Fibroblast of skin of back (primary cell): Measurements from ENCODE around the gene KCNQ1. TPM values are rescaled to one million over a fixed set of nuclear protein-coding genes. Genes with fewer than 3 reads are reported as not detected.

Source experiments
- DNase-seq: peaks from one replicate; pipeline ENCODE4 v3.0.0-alpha.2; 2013
- polyA plus RNA-seq, 2 experiments: library from polyadenylated mRNA; unstranded; fragments of 120-200 nt; gene quantifications; one replicate each; pipeline ENCODE4 v1.2.1, GENCODE V29; 2013; ENCODE audit not compliant: insufficient read length in 2 of 2

KCNQ1 gene
- 0.04 TPM for polyA plus RNA-seq (2013, experiment 1 of 2; ENCODE audit: insufficient read length)
- polyA plus RNA-seq (2013, experiment 2 of 2; ENCODE audit: insufficient read length), result not detected

- DNase-seq, result no peak
These were observed at the start of gene KCNQ1 for GRCh38 chr11:2444821-2445745. KCNQ1 (plus strand) TSS chr11:2445008; CDS start chr11:2445099, 91 bp downstream.

- no peak for DNase-seq
These were observed 49.5 kb upstream of the KCNQ1 start for GRCh38 chr11:2395211-2395730.

DNA sequence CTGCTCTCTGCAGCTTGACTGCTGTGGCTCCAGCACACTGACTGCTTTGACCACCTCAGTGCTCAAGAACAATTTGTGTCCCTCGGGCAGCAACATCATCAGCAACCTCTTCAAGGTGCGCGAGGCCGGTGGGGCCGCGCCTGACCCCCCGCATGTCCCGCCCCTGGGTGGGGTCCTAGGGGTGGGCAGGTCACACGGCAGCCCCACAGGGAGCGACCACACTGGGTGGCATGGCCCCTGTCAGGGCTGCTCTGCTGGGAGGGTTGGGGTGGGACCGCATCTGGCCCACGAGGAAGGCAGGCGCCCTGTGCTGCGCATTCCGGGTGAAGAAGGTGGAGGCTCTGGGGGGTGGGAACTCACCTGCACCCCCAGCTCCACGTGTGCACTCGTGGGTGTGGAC lies 49.0 kb upstream of the KCNQ1 start:
- DNase-seq, result no peak

- no peak for DNase-seq
These were observed 48.3 kb upstream of the KCNQ1 start for GRCh38 chr11:2396471-2396870.

GRCh38 chr11:2397005-2397404 lies 47.8 kb upstream of the KCNQ1 start:
- no peak for DNase-seq

DNA sequence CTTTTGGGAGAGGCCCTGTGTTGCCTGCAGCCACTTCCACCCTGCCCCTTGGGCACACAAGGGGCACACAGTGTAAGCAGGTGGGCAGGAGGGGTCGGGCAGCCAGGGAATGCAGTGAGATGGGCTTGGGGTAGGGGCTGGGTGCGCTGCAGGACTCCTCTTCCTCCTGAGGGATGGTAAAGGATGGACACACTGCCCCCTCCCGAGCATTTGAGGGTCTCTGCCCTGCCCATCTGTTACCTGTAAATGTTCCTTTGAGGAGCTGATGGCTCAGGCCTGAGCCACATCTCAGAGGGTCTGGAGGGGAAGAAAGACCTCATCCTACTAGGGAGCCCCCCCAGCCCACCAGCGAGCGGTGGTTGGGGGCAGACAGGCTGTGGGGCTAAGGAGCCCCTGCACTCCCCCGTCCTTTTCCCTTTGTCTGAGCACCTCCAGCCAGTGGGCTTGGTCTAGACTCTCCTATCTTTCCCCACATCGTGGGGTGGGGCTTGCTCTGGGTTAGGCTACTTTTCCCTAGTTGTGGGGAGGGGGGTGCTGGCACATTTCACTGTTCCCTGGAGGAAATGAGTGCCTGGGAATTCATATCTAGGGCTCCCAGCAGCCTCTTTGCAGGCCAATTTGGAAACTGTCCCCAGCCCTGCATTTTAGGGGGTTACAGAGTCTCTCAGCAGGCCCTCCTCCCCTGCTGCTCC lies 46.0 kb upstream of the KCNQ1 start:
- DNase-seq, result no peak

- DNase-seq, result no peak
These were observed 45.2 kb upstream of the KCNQ1 start for GRCh38 chr11:2399488-2400068.

DNA sequence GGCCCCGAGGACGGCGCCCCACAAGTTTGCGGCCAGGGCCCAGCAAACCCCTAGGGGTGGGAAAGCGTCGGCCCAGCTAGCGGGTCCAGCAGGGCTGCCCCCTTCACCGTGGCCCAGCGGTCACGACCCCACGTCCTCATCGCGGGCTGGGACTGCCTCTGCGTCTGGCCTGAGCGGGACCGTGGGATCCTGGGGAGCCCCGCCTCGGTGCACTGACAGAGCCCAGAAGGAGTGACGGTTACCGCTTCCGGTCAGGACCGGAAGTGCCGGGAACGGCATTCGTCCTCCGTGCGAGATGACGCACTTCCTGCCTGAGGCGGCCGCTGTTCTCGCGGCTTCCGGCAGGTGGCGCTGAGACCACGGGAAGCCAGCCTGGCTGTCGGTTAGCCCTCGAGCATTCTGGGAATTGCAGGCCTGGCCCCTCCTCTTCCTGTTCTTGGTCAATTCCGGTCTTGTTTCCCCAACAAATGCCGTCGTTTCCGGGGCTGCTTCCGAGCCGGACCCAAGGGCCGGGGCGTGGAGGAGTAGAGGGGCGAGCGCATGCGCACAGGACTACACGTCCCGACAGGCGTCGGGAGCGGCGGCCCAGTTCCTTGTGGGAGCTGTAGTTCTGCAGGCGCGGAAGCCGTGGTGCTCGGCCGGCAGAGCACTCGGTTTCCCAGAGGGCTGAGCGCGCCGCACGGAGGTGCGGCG lies 44.6 kb upstream of the KCNQ1 start, which contains the start of gene TSSC4:
TSSC4 (plus strand) TSS at position 682 of the 693 bp plus-strand sequence. CDS start 1,884 bp downstream, outside the sequence.
- peak; percentile 100 for DNase-seq

DNA sequence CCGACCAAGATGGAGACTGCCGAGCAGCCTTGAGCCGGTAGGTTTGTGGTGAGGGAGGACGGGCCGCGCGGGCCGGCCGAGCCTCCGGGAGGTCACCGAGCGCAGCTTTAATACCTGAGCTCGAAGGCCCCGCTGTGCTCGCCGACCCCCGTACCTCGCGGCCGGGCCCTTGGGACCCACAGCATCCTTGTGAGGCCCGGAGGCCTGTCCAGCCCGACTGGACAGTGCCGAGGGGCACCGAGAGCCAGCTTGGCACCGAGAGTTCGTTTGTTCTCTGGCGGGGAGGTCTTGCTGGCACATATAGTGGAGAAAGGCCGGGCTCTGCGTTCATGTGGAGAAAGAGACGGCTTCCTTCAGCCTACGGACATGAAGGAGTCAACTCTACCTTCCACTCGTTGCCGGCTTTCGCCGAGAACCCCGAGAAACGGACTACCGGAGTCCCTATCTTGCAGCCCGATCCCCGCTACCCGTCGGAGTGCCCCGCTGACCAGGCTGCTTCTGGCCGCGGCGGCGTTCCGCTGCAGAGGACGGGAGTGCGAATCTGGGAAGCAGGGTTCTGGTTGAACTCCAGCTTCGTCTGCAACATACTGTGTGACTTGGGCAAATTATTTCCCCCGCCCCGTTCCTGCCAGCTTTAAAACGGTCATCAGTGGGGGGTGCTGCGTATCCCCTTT lies 43.9 kb upstream of the KCNQ1 start:
- DNase-seq, result no peak

- DNase-seq, result no peak
These were observed 43.3 kb upstream of the KCNQ1 start for GRCh38 chr11:2401436-2401984.

DNA sequence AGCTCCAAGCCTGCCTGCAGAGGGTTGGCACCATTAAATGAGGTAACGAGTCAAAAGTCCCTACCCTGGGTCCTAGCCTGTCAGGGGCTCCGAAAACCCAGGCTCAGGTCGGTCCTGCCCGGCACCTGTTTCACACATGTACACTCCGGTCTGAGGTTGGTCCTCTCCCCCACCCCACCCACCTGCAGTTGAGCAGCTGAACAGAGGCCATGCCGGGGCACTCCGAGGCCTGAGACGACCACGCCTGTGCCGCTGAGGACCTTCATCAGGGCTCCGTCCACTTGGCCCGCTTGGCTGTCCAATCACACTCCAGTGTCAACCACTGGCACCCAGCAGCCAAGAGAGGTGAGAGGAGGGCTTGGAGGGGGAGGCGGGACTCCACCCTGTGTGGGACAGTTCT lies 42.7 kb upstream of the KCNQ1 start:
- no peak for DNase-seq

DNA sequence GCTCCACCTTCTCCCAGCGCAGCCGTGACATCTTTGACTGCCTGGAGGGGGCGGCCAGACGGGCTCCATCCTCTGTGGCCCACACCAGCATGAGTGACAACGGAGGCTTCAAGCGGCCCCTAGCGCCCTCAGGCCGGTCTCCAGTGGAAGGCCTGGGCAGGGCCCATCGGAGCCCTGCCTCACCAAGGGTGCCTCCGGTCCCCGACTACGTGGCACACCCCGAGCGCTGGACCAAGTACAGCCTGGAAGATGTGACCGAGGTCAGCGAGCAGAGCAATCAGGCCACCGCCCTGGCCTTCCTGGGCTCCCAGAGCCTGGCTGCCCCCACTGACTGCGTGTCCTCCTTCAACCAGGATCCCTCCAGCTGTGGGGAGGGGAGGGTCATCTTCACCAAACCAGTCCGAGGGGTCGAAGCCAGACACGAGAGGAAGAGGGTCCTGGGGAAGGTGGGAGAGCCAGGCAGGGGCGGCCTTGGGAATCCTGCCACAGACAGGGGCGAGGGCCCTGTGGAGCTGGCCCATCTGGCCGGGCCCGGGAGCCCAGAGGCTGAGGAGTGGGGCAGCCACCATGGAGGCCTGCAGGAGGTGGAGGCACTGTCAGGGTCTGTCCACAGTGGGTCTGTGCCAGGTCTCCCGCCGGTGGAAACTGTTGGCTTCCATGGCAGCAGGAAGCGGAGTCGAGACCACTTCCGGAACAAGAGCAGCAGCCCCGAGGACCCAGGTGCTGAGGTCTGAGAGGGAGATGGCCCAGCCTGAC lies 41.7 kb upstream of the KCNQ1 start:
- DNase-seq, result no peak

- DNase-seq, result no peak
These were observed 40.0 kb upstream of the KCNQ1 start for GRCh38 chr11:2404735-2405196.

DNA sequence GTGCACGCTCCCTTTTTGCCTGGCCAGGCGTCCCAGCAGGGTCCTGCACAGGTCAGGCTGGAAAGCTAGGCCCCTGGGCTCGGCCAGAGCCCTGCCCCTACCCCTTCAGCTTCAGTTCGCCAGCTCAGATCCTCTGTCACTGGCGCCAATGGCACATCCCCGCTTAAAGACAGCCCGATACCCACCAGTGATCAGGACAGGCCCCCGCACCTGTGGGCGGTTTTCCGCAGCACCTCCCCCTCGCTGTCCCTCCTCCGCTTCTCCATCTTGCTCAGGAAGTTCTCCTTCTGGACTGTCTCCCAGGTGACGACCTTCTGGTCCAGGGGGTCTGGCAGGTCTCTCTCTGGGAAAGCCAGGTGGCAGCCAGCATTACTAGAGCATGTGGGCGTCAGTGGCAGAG lies 38.4 kb upstream of the KCNQ1 start:
- no peak for DNase-seq

- DNase-seq, result no peak
These were observed 37.9 kb upstream of the KCNQ1 start for GRCh38 chr11:2406878-2407410.

GRCh38 chr11:2408671-2409070 lies 36.1 kb upstream of the KCNQ1 start:
- no peak for DNase-seq

- DNase-seq, result no peak
These were observed 35.7 kb upstream of the KCNQ1 start for GRCh38 chr11:2409126-2409525.

DNA sequence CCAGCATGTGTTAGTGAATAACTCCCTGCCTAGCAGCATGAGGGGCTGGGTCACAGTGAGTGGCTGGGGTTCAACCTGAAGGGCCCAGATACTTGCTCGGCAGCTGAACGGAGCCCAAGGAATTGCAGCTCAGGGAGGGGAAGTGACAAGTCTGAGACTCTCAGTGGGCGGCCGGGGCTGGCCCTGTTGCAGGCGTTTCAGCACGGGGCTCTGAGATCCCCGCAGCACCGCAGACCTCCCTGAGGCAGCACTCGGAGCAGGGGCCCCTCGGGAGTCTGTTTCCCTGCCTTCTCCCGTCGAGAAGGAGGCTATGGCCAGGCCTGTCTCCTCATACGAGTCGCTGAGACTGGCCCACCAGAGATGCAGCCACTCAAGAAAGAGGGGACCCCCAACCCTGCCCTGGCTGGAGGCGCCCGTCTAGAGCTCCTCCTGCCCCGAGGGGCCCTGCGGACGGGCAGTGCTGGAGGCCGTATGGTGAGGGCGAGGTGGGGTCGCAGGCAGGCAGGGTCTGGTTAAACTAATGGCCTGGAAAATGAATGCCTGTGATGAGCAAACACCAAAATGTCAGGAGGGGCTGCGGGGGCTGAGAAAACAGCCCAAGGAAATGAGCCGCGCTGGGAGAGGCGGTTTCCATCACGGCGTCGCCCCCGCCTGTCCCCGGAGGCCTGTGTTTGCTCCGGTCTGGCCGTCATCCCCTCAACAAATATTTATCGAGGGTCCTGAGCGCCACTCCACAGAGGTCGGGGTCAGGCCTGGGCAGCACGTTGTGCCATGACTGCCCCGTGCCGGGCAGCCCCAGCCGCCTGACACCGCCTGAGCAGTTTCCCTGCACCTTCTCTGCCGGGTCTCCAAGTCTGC lies 35.0 kb upstream of the KCNQ1 start:
- no peak for DNase-seq

DNA sequence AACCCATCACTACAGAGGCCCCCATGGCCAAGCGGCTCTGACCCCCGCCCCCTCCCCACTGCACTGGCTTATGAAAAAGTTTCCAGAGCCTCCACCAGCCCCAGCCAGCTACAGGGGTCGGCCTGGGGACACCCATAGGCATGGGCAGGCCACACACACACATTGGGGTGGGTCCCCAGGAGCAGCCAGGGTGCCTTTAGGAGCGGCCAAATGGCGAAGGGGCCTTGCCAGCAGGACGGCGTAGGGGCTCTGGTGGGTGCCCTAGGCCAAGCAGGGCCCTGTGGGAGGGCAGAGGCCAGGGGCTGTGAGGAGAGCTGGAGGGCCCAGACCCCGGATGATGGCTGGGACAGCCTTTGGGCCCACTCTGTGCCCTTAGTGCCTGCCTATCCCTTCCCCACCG lies 34.2 kb upstream of the KCNQ1 start:
- DNase-seq, result no peak
